Measurements from ENCODE around the gene MED12. TPM values are rescaled to one million over a fixed set of nuclear protein-coding genes. Genes with fewer than 3 reads are reported as not detected.

Gene MED12
- total and polyA plus RNA-seq, 2 of the 8 experiments (the other 6 are each of a cell fraction or from before 2014, with no cell fraction given): 19.4 to 48.9 TPM

GRCh38 chrX:71191248-71191647 is 72.9 kb downstream of the MED12 start:
- Histone ChIP-seq H3K18ac (ENCODE audit: extremely low read depth, low read length) (no peak overlapping the region), H3K14ac (ENCODE audit: insufficient read length) (no peak overlapping the region), H2BK15ac (ENCODE audit: low read length) (no peak overlapping the region), H3K79me2 (ENCODE audit: control insufficient read depth in 1 of 2, insufficient read depth in 2 of 2, low read length in 2 of 2) (no peaks in the 10 kb centered on the region), H3K9ac (replicated peaks in 1 of 4; ENCODE audit: extremely low read depth in 1 of 4, low read depth in 3 of 4, low read length in 3 of 4) (no peak overlapping the region), H3K4me3 (ENCODE audit: extremely low read depth in 1 of 4, insufficient read depth in 2 of 4, low read depth in 3 of 4, low read length in 4 of 4) (no peak overlapping the region), H2BK120ac (replicated peaks; ENCODE audit: low read depth, low read length) (no peak overlapping the region), H3K4me1 (replicated peaks in 1 of 4; ENCODE audit: control insufficient read depth in 3 of 4, insufficient read depth in 4 of 4, low read length in 3 of 4) (peaks cover 0 to 3% (median 0%) of the 10 kb centered on the region in 4 experiments; a peak in 1 of 7 replicates), H3K79me1 (ENCODE audit: low read depth, low read length) (no peaks in the 10 kb centered on the region), H3K23ac (ENCODE audit: insufficient read length) (no peak overlapping the region), H3K56ac (replicated peaks; ENCODE audit: insufficient read length, low read depth, low read length) (no peak overlapping the region), H2BK12ac (ENCODE audit: low read depth, low read length) (no peak overlapping the region), H3K27me3 (replicated peaks in 1 of 4; ENCODE audit: control insufficient read depth in 3 of 4, extremely low read depth in 1 of 4, insufficient read depth in 3 of 4, low read length in 3 of 4) (no peaks in the 10 kb centered on the region), H2AK5ac (ENCODE audit: low read depth, low read length) (no peak overlapping the region), H4K20me1 (replicated peaks in 1 of 2; ENCODE audit: control insufficient read depth in 1 of 2, insufficient read depth in 2 of 2, low read length in 2 of 2) (no peaks in the 10 kb centered on the region), H3K4me2 (ENCODE audit: insufficient read depth in 1 of 2, low read depth in 2 of 2, low read length in 2 of 2) (no peak overlapping the region), H2BK20ac (ENCODE audit: low read length) (no peak overlapping the region), H3K4ac (replicated peaks; ENCODE audit: insufficient read length, low read depth, low read length) (no peak overlapping the region), H3K23me2 (ENCODE audit: low read depth, low read length) (no peaks in the 10 kb centered on the region), H4K8ac (ENCODE audit: extremely low read depth, insufficient read depth, low read length) (no peak overlapping the region), H3K9me3 (ENCODE audit: insufficient read depth in 2 of 2, low read depth in 1 of 2, low read length in 1 of 2) (no peaks in the 10 kb centered on the region), H4K5ac (ENCODE audit: insufficient read length, low read depth, low read length) (no peak overlapping the region), H2AFZ (ENCODE audit: low read length) (peak overlapping the region; percentile 50; the same call in 1 of the 2 replicates), H3K36me3 (ENCODE audit: control insufficient read depth in 2 of 4, insufficient read depth in 4 of 4, low read length in 3 of 4) (no peaks in the 10 kb centered on the region), H2BK5ac (ENCODE audit: low read depth, low read length) (peak overlapping the region; percentile 56; the same call in 1 of the 2 replicates), H3K27ac (ENCODE audit: low read depth, low read length) (no peak overlapping the region; the same call in 1 of the 2 replicates), H4K91ac (replicated peaks; ENCODE audit: insufficient read length, low read length) (no peak overlapping the region)
- FAIRE-seq (peak; percentile 7), DNase-seq (ENCODE audit: low read depth in 1 of 2, low spot score in 2 of 2) (no peak)
- ChIA-PET POLR2A (ENCODE audit: partially characterized antibody) (interaction anchor here (3.8 kb wide), 1 partner anchor 9 kb away, joined by 13 read pairs; no protein-coding TSS in a partner anchor), CTCF (ENCODE audit: partially characterized antibody) (interaction anchor here (0.8 to 1.6 kb wide), 3 partner anchors 8 to 61 kb away, joined by 3 read pairs; no protein-coding TSS in a partner anchor)
- no peak for TF ChIP-seq CTCF (IDR thresholded peaks at IDR 0.05; ENCODE audit: control extremely low read depth in 1 of 3, insufficient read depth in 1 of 3, low read depth in 1 of 3, low read length in 3 of 3)
- TF ChIP-seq ZNF274 (IDR thresholded peaks at IDR 0.05; ENCODE audit: borderline replicate concordance, extremely low read depth, low read length): no peak
- no peak for TF ChIP-seq SRF (IDR thresholded peaks at IDR 0.05; ENCODE audit: low read depth, low read length)
- no peak for TF ChIP-seq HDAC2 (IDR thresholded peaks at IDR 0.05; ENCODE audit: borderline replicate concordance in 1 of 2, low read depth in 2 of 2, low read length in 2 of 2)
- TF ChIP-seq SIRT6 (IDR thresholded peaks at IDR 0.05; ENCODE audit: low read length): no peak
- no peak for TF ChIP-seq KDM5A (IDR thresholded peaks at IDR 0.05; ENCODE audit: low read length)
- no peak for TF ChIP-seq TAF7 (optimal IDR thresholded peaks at IDR 0.05; ENCODE audit: borderline replicate concordance, low read depth, low read length)
- no peak for TF ChIP-seq SIN3A (conservative IDR thresholded peaks at IDR 0.05 in 1 of 2, IDR thresholded peaks at IDR 0.05 in 1 of 2; ENCODE audit: low read depth in 1 of 2, low read length in 2 of 2)
- TF ChIP-seq USF2 (IDR thresholded peaks at IDR 0.05; ENCODE audit: low read length): no peak

All from H1 (cell line).